Lung (tissue), 12 donors: Measurements from ENCODE around the gene PRLR. TPM values are rescaled to one million over a fixed set of nuclear protein-coding genes. Genes with fewer than 3 reads are reported as not detected.

Experiments
- ATAC-seq: fragments of 200-7000 bp; cut with Tn5 transposase; one replicate; pipeline ENCODE4 v1.9.1; 2020; ENCODE audit warnings: moderate number of reproducible peaks; ENCODE audit not compliant: insufficient read depth, low FRiP score
- DNase-seq, 3 donors: peaks; one replicate each; pipeline ENCODE4 v3.0.0-alpha.2; 2013 to 2017
- H3K27ac ChIP-seq, 2 donors: one replicate each; pipeline ENCODE4 v1.5.1; 2013; ENCODE audit warnings: mild to moderate bottlenecking in 2 of 2, moderate library complexity in 2 of 2, control low read depth in 1 of 2, inconsistent platforms in 1 of 2, low read depth in 1 of 2, low read length in 1 of 2
- H3K27me3 ChIP-seq, 3 donors: one replicate each; pipeline ENCODE4 v1.5.1; 2013; ENCODE audit warnings: low read length in 2 of 3; ENCODE audit not compliant: control insufficient read depth in 3 of 3, insufficient read depth in 3 of 3
- H3K36me3 ChIP-seq, 4 donors: one replicate each; pipeline ENCODE4 v1.5.1; 2013; ENCODE audit warnings: low read length in 4 of 4, mild to moderate bottlenecking in 1 of 4, moderate library complexity in 1 of 4; ENCODE audit not compliant: control insufficient read depth in 4 of 4, insufficient read depth in 4 of 4
- H3K4me1 ChIP-seq, 5 donors: one replicate each; pipeline ENCODE4 v1.5.1; 2013; ENCODE audit warnings: low read length in 5 of 5, mild to moderate bottlenecking in 2 of 5, moderate library complexity in 1 of 5; ENCODE audit not compliant: control insufficient read depth in 5 of 5, insufficient read depth in 5 of 5
- H3K4me3 ChIP-seq: one replicate; pipeline ENCODE4 v1.5.1; 2013; ENCODE audit warnings: mild to moderate bottlenecking, control low read depth, moderate library complexity
- H3K9ac ChIP-seq, 2 donors: one replicate each; pipeline ENCODE4 v1.5.1; 2013; ENCODE audit warnings: low read length in 2 of 2, control low read depth in 1 of 2; ENCODE audit not compliant: insufficient read depth in 1 of 2
- H3K9me3 ChIP-seq, 4 donors: one replicate each; pipeline ENCODE4 v1.5.1; 2013; ENCODE audit warnings: low read length in 3 of 4, mild to moderate bottlenecking in 1 of 4, moderate library complexity in 1 of 4; ENCODE audit not compliant: control insufficient read depth in 4 of 4, insufficient read depth in 3 of 4
- CTCF ChIP-seq: IDR thresholded peaks from 2 replicates; pipeline ENCODE4 v1.5.1; 2012; ENCODE audit warnings: mild to moderate bottlenecking; ENCODE audit errors: control extremely low read depth, extremely low read depth
- WGBS, 2 donors: extraction: QIAGEN DNeasy Blood & Tissue Kit; methylation state at CpG; one replicate each; pipeline ENCODE4 v1.1.7; 2013; 5-methylcytosine and 5-hydroxymethylcytosine counted together
- polyA plus RNA-seq, 2 donors: library from polyadenylated mRNA; stranded (reverse); fragments of 200-250 nt; gene quantifications; one replicate each; pipeline ENCODE4 v1.2.1, GENCODE V29; 2013
- total RNA-seq, 2 donors: library from RNA; depleted of rRNA in 1 of 2; stranded (reverse); fragments of >200 nt in 1 of 2; gene quantifications; one replicate each; pipeline ENCODE4 v1.2.1, GENCODE V29; 2014 to 2021
- donor health status: control.
- donor health status: control.
- donor health status: Bipolar disorder and iron deficiency.
- donor health status: healthy.
- donor health status: DM: yes; HTN: yes; CAD: no.

PRLR gene
- total and polyA plus RNA-seq, 4 donors = 0.02 to 3.4 (median 0.76) TPM

- H3K27me3 ChIP-seq = no peaks in the 10 kb centered on the region
- ATAC-seq (no peak), DNase-seq (no peak)
- no peaks in the 10 kb centered on the region for H3K36me3 ChIP-seq
- H3K27ac ChIP-seq = no peak overlapping the region
- H3K4me3 ChIP-seq = no peak overlapping the region
- no peak for TF ChIP-seq CTCF
- no peak overlapping the region for H3K9ac ChIP-seq
- 89 to 93% methylated on average over 2 of the region's 2 CpGs for WGBS, 2 donors
- H3K9me3 ChIP-seq = no peaks in the 10 kb centered on the region
- peaks cover 0 to 5% (median 0%) of the 10 kb centered on the region in 5 donors for H3K4me1 ChIP-seq
These were observed 84.5 kb downstream of the PRLR start for GRCh38 chr5:35145691-35146317.

- H3K27ac ChIP-seq = no peak overlapping the region
- H3K4me3 ChIP-seq = no peak overlapping the region
- no peak for TF ChIP-seq CTCF
- H3K4me1 ChIP-seq = no peaks in the 10 kb centered on the region
- no peaks in the 10 kb centered on the region for H3K27me3 ChIP-seq
- DNase-seq = no peak
- no peak for ATAC-seq
- no peaks in the 10 kb centered on the region for H3K9me3 ChIP-seq
- no peak overlapping the region for H3K9ac ChIP-seq
- 89 to 90% methylated on average over 5 of the region's 5 CpGs for WGBS, 2 donors
- no peaks in the 10 kb centered on the region for H3K36me3 ChIP-seq
These were observed 85.3 kb downstream of the PRLR start for GRCh38 chr5:35145012-35145411.

- no peak for ATAC-seq
- DNase-seq = no peak
- no peak overlapping the region for H3K4me3 ChIP-seq
- H3K4me1 ChIP-seq = no peaks in the 10 kb centered on the region
- no peaks in the 10 kb centered on the region for H3K36me3 ChIP-seq
- no peak overlapping the region for H3K27ac ChIP-seq
- H3K27me3 ChIP-seq = no peaks in the 10 kb centered on the region
- H3K9me3 ChIP-seq = no peaks in the 10 kb centered on the region
- 91 to 93% methylated on average over 3 of the region's 3 CpGs for WGBS, 2 donors
- H3K9ac ChIP-seq = no peak overlapping the region
- TF ChIP-seq CTCF = no peak
These were observed 86.4 kb downstream of the PRLR start for GRCh38 chr5:35143841-35144240.

- Histone ChIP-seq H3K4me3 (no peak overlapping the region), H3K36me3 (no peaks in the 10 kb centered on the region), H3K27ac (no peak overlapping the region), H3K9ac (no peak overlapping the region), H3K9me3 (no peaks in the 10 kb centered on the region), H3K4me1 (no peaks in the 10 kb centered on the region), H3K27me3 (no peaks in the 10 kb centered on the region)
- DNase-seq (no peak), ATAC-seq (no peak)
- TF ChIP-seq CTCF = no peak
- WGBS, 2 donors = 92 to 96% methylated on average over 4 of the region's 4 CpGs
These were observed 88.5 kb downstream of the PRLR start for GRCh38 chr5:35141739-35142138.
